OCI-LY1 (cell line): ENCODE data around the gene KAT8.

Source experiments
- H2AFZ ChIP-seq: fragments of 200-600 bp; sonication (generic), shearing (Covaris generic); 2 replicates; pipeline ENCODE4 v1.6.0; 2014; ENCODE audit warnings: antibody characterized with exemption, mild to moderate bottlenecking, low read length
- H3F3A ChIP-seq: fragments of 200-600 bp; sonication (generic), shearing (Covaris generic); 2 replicates; pipeline ENCODE4 v1.6.0; 2014; ENCODE audit warnings: mild to moderate bottlenecking, antibody characterized with exemption, low read length, moderate library complexity; ENCODE audit not compliant: insufficient read depth
- H3K27ac ChIP-seq: fragments of 200-600 bp; sonication (generic); 2 replicates; pipeline ENCODE4 v1.5.1; 2014; ENCODE audit warnings: low read length, mixed run types, mild to moderate bottlenecking, low read depth; ENCODE audit not compliant: poor library complexity, severe bottlenecking
- H3K27me3 ChIP-seq: fragments of 200-600 bp; sonication (generic); 2 replicates; pipeline ENCODE4 v1.6.0; 2014; ENCODE audit warnings: antibody characterized with exemption, mild to moderate bottlenecking, low read length, moderate library complexity; ENCODE audit not compliant: insufficient read depth
- H3K36me3 ChIP-seq: fragments of 200-600 bp; sonication (generic); 2 replicates; pipeline ENCODE4 v1.6.1; 2014; ENCODE audit warnings: mild to moderate bottlenecking, antibody characterized with exemption, low read length, moderate library complexity, mixed read lengths; ENCODE audit not compliant: insufficient read depth
- H3K4me1 ChIP-seq: fragments of 200-600 bp; sonication (generic); 2 replicates; pipeline ENCODE4 v1.5.1; 2014; ENCODE audit warnings: mild to moderate bottlenecking, low read length, moderate library complexity; ENCODE audit not compliant: insufficient read depth, severe bottlenecking
- H3K4me2 ChIP-seq: fragments of 200-600 bp; sonication (generic), shearing (Covaris generic); 2 replicates; pipeline ENCODE4 v1.6.1; 2014; ENCODE audit warnings: low read length
- H3K4me3 ChIP-seq: fragments of 200-600 bp; sonication (generic); 2 replicates; pipeline ENCODE4 v1.5.1; 2014; ENCODE audit warnings: low read length, low read depth, mild to moderate bottlenecking, mixed read lengths; ENCODE audit not compliant: poor library complexity, severe bottlenecking
- H3K79me2 ChIP-seq: fragments of 200-600 bp; shearing (Covaris generic); 2 replicates; pipeline ENCODE4 v1.6.1; 2016; ENCODE audit warnings: mixed run types, low read length, mixed read lengths; ENCODE audit not compliant: insufficient read depth
- H3K9ac ChIP-seq: fragments of 200-600 bp; sonication (generic), shearing (Covaris generic); 2 replicates; pipeline ENCODE4 v1.6.1; 2014; ENCODE audit warnings: mild to moderate bottlenecking, low read length, mixed read lengths
- H3K9me2 ChIP-seq: fragments of 200-600 bp; sonication (generic), shearing (Covaris generic); 2 replicates; pipeline ENCODE4 v1.6.1; 2014; ENCODE audit warnings: low read depth, mild to moderate bottlenecking, low read length, mixed read lengths
- H3K9me3 ChIP-seq: fragments of 200-600 bp; shearing (Covaris generic); 2 replicates; pipeline ENCODE4 v1.6.1; 2014; ENCODE audit warnings: low read length, mixed read lengths
- H4K20me1 ChIP-seq: fragments of 200-600 bp; sonication (generic), shearing (Covaris generic); 2 replicates; pipeline ENCODE4 v1.6.0; 2016; ENCODE audit warnings: mild to moderate bottlenecking, low read length; ENCODE audit not compliant: insufficient read depth
- EZH2 ChIP-seq: fragments of 200-600 bp; sonication (generic), shearing (Covaris generic); IDR thresholded peaks from 2 replicates; pipeline ENCODE4 v1.8.0; 2017; ENCODE audit warnings: borderline replicate concordance, mixed run types, mild to moderate bottlenecking, antibody characterized with exemption, low read length, moderate library complexity, mixed read lengths
- TF ChIP-seq, protein P1 (sequence below): fragments of 200-600 bp; sonication (generic), shearing (Covaris generic); IDR thresholded peaks from 2 replicates; pipeline ENCODE4 v1.5.1; 2017; ENCODE audit warnings: mild to moderate bottlenecking, antibody characterized with exemption, low read length, moderate library complexity, mixed read lengths

KAT8 gene

DNA sequence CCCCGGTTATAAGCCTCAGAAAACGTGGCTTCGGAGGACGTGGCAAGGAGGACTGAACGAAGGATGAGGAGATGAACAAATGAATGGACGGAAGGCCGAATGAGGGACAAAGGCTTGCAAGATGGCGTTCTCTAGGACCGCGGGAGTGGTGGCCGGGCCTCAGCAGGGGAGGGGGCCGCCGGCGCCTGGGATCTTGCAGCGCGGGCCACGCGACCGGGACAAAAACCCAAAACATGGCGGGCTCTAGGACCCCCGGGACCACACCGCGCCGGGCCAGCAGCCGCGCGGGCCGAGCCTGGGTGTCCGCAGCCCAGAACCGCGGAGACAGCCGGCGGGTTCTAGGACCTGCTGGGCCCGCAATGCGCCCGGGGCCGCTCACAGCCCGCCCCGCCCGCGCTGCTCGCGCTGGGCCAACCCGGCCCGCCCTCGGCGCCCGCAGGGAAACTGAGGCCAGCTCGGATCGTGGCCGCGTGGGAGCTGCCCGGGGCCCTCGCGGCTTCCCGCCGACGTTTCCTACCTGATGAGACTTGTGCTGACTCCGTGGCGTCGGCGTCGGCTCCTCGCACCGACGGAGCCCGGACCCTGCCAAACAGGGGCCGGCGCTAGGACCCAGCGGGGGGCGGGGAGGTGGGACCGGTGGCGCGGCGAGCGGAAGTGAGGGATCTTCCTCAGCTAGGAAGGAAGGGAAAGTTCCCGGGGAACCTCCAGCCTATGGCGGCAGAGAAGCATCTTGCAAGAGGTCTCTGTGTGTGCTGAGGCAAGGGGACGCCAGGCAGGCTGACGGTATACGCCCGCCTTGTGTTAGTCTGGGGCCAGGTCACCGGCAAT is 44.1 kb upstream of the KAT8 start:
- Histone ChIP-seq H3K36me3 (peaks cover 24% of the 10 kb centered on the region), H3K79me2 (peaks cover 32% of the 10 kb centered on the region)

DNA sequence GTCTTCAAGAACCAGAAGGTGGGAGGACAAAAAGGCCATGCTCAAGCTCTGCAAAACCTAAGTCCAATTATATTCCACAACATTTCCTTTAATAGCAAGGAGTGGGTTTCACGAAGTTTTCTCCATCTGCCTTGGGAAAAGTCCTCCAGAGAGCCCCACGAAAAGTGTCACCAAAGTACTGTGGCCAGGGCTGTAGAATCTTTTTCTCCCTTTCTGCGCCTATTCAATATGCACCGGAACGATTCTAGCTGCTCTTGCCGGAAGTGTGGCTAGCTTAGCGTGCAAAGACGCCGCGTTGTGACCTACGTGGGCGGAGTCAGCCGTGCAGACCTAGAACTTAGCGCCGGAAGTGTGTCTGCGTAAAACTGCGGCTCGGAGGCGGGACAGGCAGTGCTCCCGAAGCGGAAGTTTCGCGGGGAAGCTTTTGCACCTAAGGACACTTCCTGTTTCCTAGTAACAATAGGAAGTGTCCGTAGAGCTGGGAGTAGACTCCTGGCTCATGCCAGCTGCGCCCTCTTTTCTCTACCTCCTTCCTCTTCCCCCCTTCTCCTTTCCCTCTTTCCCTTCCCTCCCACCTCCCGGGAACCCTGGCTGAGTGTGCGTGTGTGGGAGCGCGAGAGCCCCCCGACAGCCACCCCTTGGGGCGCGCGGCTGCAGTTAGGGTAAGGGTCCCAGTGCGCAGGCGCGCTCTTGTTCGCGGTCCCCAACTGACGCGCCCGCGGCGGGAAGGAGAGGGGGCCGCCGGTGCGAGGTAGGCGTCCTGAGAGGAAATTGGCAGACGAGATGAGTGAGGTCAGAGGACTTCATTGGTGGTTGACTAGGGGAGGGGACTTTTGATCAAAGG is 43.3 kb upstream of the KAT8 start, which contains the start of the genes ZNF646 and ZNF668:
Gene ZNF646, plus strand, starts transcription at position 453 of the 844 bp plus-strand sequence. CDS start 1,903 bp downstream, outside the sequence.
Gene ZNF668, minus strand, starts transcription at position 271 of the 844 bp plus-strand sequence. CDS start 9,781 bp downstream, outside the sequence.
- H3K27ac ChIP-seq: peak within 1 kb of the TSS; percentile 61
- no peaks in the 10 kb centered on the region for H4K20me1 ChIP-seq
- H3K9ac ChIP-seq: peak within 1 kb of the TSS; percentile 92
- no peaks in the 10 kb centered on the region for H3K9me2 ChIP-seq
- H3K27me3 ChIP-seq: no peaks in the 10 kb centered on the region
- no peak within 1 kb of the TSS; the same call in 1 of the 2 replicates for H2AFZ ChIP-seq
- H3K36me3 ChIP-seq: peaks cover 33% of the 10 kb centered on the region
- H3F3A ChIP-seq: no peaks in the 10 kb centered on the region
- TF ChIP-seq EZH2: no peak
- TF ChIP-seq, protein P1, sequence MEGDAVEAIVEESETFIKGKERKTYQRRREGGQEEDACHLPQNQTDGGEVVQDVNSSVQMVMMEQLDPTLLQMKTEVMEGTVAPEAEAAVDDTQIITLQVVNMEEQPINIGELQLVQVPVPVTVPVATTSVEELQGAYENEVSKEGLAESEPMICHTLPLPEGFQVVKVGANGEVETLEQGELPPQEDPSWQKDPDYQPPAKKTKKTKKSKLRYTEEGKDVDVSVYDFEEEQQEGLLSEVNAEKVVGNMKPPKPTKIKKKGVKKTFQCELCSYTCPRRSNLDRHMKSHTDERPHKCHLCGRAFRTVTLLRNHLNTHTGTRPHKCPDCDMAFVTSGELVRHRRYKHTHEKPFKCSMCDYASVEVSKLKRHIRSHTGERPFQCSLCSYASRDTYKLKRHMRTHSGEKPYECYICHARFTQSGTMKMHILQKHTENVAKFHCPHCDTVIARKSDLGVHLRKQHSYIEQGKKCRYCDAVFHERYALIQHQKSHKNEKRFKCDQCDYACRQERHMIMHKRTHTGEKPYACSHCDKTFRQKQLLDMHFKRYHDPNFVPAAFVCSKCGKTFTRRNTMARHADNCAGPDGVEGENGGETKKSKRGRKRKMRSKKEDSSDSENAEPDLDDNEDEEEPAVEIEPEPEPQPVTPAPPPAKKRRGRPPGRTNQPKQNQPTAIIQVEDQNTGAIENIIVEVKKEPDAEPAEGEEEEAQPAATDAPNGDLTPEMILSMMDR: no peak
- H3K79me2 ChIP-seq: peaks cover 26% of the 10 kb centered on the region
- no peaks in the 10 kb centered on the region for H3K9me3 ChIP-seq
- H3K4me2 ChIP-seq: peak within 1 kb of the TSS; percentile 91
- H3K4me3 ChIP-seq: peak within 1 kb of the TSS; percentile 87
- H3K4me1 ChIP-seq: peaks cover 22% of the 10 kb centered on the region

More for the DNA sequence above, 44.1 kb upstream of the KAT8 start:
- TF ChIP-seq EZH2: no peak
- TF ChIP-seq, protein P1: no peak
- Histone ChIP-seq H3K4me1 (peaks cover 22% of the 10 kb centered on the region), H3K9me2 (no peaks in the 10 kb centered on the region), H3K4me2 (peak overlapping the region; percentile 83), H3K4me3 (peak overlapping the region; percentile 87), H3K27ac (peak overlapping the region; percentile 60), H3K9ac (peak overlapping the region; percentile 92), H3K9me3 (no peaks in the 10 kb centered on the region), H3F3A (no peaks in the 10 kb centered on the region), H2AFZ (no peak overlapping the region; the same call in 1 of the 2 replicates), H3K27me3 (no peaks in the 10 kb centered on the region), H4K20me1 (no peaks in the 10 kb centered on the region)

DNA sequence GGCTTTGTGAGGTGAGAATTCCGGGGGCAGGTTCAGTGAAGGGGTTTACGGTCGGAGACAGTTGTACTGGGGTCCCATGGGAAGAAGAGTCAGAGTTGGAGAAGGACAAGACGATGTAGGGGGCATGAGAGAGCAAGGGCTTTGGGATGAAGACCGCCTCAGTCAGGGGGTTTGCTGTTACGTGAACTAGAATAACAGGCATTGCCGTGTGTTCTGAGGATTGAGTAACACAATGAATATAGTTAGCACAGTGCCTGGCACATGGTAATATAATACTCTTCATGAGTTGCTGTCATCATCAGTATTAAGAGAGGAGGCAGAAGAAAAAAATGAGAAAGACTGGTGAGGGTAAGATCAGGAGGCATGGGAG is 42.7 kb upstream of the KAT8 start:
- Histone ChIP-seq H3K9ac (peak overlapping the region; percentile 85), H3K79me2 (peaks cover 24% of the 10 kb centered on the region)

More for the DNA sequence above, 42.7 kb upstream of the KAT8 start:
- Histone ChIP-seq H3K9me2 (no peaks in the 10 kb centered on the region), H3K4me3 (peak overlapping the region; percentile 87), H3K27me3 (no peaks in the 10 kb centered on the region), H3K36me3 (peaks cover 39% of the 10 kb centered on the region), H3K4me2 (peak overlapping the region; percentile 91), H4K20me1 (no peaks in the 10 kb centered on the region), H3K9me3 (no peaks in the 10 kb centered on the region), H3K27ac (peak overlapping the region; percentile 61), H2AFZ (no peak overlapping the region), H3F3A (no peaks in the 10 kb centered on the region), H3K4me1 (peaks cover 22% of the 10 kb centered on the region)
- TF ChIP-seq, protein P1: peak; percentile 15; the same call in 1 of the 2 replicates
- TF ChIP-seq EZH2: no peak
